Superior temporal gyrus (tissue), 1 donor: ENCODE measurements around the gene HECTD4.
"Not testable (repeated sequence)": the region's sequence is repeated elsewhere in the genome, so short reads cannot be mapped to it uniquely, and the experiment has no call there.

Experiments
- DNase-seq: peaks from one replicate; pipeline ENCODE4 v3.0.0-alpha.2; 2016; ENCODE audit errors: extremely low spot score

HECTD4 gene

GRCh38 chr12:112381883-112382796, at the start of gene HECTD4:
HECTD4 (minus strand) TSS chr12:112382431; CDS start chr12:112382128, 303 bp downstream.
- DNase-seq: peak; percentile 96

- no peak for DNase-seq
Observed at GRCh38 chr12:112431965-112432364, 49.7 kb upstream of the HECTD4 start.

- DNase-seq: no peak
Observed at GRCh38 chr12:112430929-112431328, 48.7 kb upstream of the HECTD4 start.

GRCh38 chr12:112427760-112428159, 45.5 kb upstream of the HECTD4 start:
- no peak for DNase-seq

GRCh38 chr12:112425582-112426382, 43.6 kb upstream of the HECTD4 start:
- no peak for DNase-seq

- no peak for DNase-seq
Observed at GRCh38 chr12:112424126-112424525, 41.9 kb upstream of the HECTD4 start.

GRCh38 chr12:112422531-112422930, 40.3 kb upstream of the HECTD4 start:
- peak; percentile 91 for DNase-seq

- no peak for DNase-seq
Observed at GRCh38 chr12:112421363-112421762, 39.1 kb upstream of the HECTD4 start.

GRCh38 chr12:112420740-112421139, 38.5 kb upstream of the HECTD4 start:
- no peak for DNase-seq

- no peak for DNase-seq
Observed at GRCh38 chr12:112419297-112420133, 37.3 kb upstream of the HECTD4 start.

- peak; percentile 69 for DNase-seq
Observed at GRCh38 chr12:112418608-112419296, 36.5 kb upstream of the HECTD4 start, which contains the start of gene PTPN11. PTPN11 (plus strand) TSS chr12:112418947; CDS start chr12:112419112, 165 bp downstream.

- no peak for DNase-seq
Observed at GRCh38 chr12:112418273-112418607, 36.0 kb upstream of the HECTD4 start.

GRCh38 chr12:112415457-112415856, 33.2 kb upstream of the HECTD4 start:
- not testable (repeated sequence) for DNase-seq

- DNase-seq: no peak
Observed at GRCh38 chr12:112413855-112414625, 31.8 kb upstream of the HECTD4 start.

GRCh38 chr12:112409906-112410244, 27.6 kb upstream of the HECTD4 start:
- no peak for DNase-seq

GRCh38 chr12:112409064-112409905, 27.1 kb upstream of the HECTD4 start, which contains the start of gene RPL6:
RPL6 (minus strand) TSS chr12:112409605; CDS start chr12:112408656, 949 bp downstream.
- DNase-seq: peak; percentile 98

- DNase-seq: no peak
Observed at GRCh38 chr12:112408621-112409020, 26.4 kb upstream of the HECTD4 start.

GRCh38 chr12:112407683-112408082, 25.5 kb upstream of the HECTD4 start:
- DNase-seq: not testable (repeated sequence)
